ENCODE results near the gene AKR1B15.
"Not testable (repeated sequence)": the region's sequence is repeated elsewhere in the genome, so short reads cannot be mapped to it uniquely, and the experiment has no call there.

Gene AKR1B15

GRCh38 chr7:134533288-134533771 lies 15.6 kb upstream of the AKR1B15 start:
- DNase-seq, result no peak

GRCh38 chr7:134534633-134535032 lies 14.3 kb upstream of the AKR1B15 start:
- no peak for DNase-seq

- DNase-seq, result no peak
Observed at GRCh38 chr7:134535272-134535918, 13.5 kb upstream of the AKR1B15 start.

DNA sequence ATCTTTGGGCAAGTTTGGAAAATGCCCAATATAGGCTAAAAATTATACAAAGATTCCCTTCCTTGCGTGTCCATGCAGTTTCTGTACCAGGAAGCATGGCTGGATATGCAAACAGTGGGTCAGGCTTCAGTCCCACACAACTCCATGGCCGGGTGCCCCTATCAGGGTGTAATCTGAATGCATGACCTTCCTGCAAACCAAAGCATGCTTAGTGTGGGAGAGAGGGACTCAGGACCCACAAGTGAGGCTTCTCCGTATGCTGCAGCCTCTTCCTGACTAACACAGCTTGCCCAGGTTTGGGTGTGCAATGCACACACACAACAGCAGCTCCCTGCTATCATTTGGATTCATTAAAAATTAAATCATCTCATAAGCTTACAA lies 13.0 kb upstream of the AKR1B15 start:
- DNase-seq, result no peak

- DNase-seq, result not testable (repeated sequence)
Observed at GRCh38 chr7:134536558-134536957, 12.4 kb upstream of the AKR1B15 start.

DNA sequence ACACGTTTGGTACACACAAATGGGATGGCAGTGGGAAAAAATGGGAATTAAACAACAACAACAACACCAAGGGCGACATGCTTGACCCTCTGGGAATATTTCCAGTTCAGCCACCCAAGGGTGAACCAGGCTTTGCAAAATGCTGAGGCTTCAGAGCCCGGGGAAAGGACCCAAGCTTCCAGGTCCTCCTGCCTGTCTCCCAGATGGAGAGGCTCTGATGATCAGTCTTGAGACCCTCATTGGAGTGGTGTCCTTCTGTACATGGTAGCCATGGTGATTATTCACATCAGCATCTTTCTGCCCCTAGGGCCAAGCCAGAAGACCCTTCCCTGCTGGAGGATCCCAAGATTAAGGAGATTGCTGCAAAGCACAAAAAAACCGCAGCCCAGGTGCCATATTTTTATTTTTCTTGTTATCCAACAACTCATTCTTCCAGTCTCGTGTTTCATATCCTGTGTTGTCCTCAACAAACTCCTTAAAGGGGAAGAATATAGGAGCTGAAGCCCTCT lies 11.6 kb upstream of the AKR1B15 start:
- DNase-seq, result not testable (repeated sequence)

DNA sequence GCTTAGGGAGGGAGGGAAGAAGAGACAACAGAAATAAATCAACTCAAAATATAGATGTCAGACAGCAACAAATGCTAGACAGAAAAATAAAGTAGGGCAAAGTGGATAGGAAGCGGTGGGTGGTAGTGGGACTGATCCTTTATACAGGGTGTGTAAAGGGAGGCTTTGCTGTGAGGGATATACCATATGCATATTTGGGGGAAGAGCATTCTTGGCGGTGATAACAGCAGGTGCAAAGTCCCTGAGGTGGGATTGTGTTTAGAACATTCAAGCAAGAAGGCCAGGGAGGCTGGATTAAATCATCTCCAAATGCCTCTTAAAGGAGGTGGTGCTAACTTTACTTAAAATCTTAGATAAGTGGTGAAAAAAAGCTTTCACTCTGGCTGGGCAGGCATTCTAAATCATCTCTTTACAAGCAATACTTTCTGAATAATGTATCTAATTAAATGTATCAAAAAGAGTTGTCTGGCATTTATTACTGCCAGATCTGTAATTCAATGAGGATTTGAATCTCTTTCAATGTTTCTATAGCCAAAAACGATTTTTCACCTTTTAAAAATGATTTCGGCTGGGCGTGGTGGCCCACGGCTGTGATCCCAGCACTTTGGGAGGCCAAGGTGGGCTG lies 9.4 kb upstream of the AKR1B15 start:
- DNase-seq, result no peak

DNA sequence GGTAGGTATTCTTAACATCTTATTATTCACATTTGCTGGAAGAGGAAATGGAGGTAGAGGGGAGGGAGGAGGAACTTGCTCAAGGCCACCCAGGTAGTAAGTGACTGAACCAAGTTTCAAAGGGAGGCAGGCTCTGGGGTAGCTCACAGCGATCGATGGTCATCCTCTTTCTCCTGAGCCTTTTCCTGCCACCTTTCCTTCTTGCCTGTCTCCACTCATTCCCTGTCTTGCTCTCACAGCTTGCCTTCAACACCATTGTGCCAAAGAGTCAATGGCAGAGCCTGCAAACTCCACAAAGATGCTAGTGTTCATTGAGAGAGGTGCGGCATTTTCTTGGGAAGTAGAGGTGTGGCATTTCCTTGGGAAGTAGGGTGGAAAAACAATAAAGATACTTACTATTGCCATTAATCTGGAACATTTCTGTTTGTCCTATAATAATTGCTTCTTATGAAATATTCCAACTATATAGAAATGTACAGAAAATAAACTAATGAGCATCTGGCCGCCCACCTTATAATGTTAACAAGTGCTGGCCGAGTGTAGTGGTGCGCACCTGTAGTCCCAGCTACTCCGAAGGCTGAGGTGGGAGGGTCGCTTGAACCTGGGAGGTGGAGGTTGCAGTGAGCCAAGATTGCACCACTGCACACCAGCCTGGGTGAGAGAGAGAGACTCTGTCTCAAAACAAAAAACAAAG lies 7.3 kb upstream of the AKR1B15 start:
- DNase-seq, result not testable (repeated sequence)

- DNase-seq, result no peak
Observed at GRCh38 chr7:134542195-134542771, 6.6 kb upstream of the AKR1B15 start.

DNA sequence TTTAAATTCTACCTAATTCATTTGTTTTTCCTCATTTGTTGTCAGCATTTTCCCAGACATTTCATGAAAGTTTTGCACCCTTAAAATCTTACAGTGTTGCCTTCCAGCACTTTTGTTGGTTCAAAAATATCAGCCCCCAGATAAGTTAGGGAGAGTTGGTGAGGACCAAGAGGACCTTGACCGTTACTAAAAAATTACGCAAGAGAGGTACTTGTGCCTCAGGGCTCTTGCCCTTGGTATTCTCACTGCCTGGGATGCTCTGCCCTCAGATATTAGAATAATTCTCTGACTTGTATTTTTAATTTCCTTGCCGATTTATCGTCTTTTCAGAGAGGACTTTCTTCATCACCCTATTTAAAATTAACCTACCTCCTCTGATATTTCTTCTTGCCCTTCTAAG lies 3.5 kb upstream of the AKR1B15 start:
- DNase-seq, result no peak

- DNase-seq, result no peak
Observed at GRCh38 chr7:134545918-134546317, 3.0 kb upstream of the AKR1B15 start.

GRCh38 chr7:134546955-134547354 lies 2.0 kb upstream of the AKR1B15 start:
- DNase-seq, result peak; percentile 79

GRCh38 chr7:134547397-134548054 lies 1.4 kb upstream of the AKR1B15 start:
- peak; percentile 80 for DNase-seq

DNA sequence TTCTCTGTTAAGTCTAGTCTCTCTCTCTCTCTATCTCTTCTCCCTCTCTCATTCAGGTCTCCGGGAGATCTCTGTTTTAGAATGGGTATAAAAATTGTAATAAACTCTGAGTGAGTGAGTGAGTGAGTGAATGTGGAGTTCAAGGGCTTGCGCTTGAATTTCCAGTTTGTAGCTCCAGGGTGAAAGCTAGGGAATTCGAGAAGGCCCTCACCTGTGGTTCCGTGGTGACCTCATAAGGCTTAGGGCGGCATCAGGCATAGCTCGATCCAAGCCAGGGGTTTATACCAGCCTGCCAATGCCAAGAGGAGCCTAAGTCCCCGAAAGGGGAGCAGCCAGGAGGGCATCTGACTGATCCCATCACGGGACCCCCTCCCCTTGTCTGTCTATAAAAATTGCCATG lies 456 bp downstream of the AKR1B15 start:
- DNase-seq, result no peak

GRCh38 chr7:134552105-134552504 lies 3.2 kb downstream of the AKR1B15 start:
- DNase-seq, result no peak

DNA sequence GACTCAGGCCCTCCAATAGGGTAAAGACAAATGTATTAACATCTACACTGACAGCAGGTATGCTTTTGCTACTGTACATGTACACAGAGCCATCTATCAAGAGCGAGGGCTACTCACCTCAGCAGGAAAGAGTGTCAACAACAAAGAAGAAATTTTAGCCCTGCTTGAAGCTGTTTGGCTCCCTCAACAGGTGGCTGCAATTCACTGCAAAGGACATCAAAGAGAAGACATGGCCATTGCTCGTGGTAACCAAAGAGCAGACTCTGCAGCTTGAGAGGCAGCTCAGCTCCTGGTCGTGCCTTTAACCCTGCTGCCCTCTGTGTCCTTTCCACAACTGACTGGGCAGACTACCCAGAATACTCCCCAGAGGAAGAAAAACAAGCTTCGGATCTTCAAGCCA lies 5.1 kb downstream of the AKR1B15 start:
- no peak for DNase-seq

- no peak for DNase-seq
Observed at GRCh38 chr7:134554417-134554966, 5.6 kb downstream of the AKR1B15 start.

DNA sequence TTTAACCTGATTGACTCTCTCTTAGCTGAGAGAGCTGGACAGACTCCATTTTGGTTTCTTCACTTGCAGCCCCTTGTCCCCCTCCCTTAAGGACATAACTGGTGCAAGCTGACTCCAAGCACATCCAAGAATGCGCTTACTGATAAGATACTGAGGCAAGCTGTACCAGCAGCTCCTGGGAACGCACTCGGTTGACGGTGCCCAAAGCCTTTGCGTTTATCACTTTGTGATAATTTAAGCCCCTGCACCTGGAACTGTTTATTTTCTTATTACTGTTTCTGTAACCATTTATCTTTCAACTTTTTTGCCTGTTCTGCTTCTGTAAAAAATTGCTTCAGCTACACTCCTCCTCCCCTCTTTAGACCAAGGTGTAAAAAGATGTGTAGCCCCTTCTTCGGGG lies 8.5 kb downstream of the AKR1B15 start:
- DNase-seq, result no peak

- no peak for DNase-seq
Observed at GRCh38 chr7:134558370-134558769, 9.5 kb downstream of the AKR1B15 start.

GRCh38 chr7:134561616-134562015 lies 12.7 kb downstream of the AKR1B15 start:
- DNase-seq, result not testable (repeated sequence)

GRCh38 chr7:134562136-134562535 lies 13.2 kb downstream of the AKR1B15 start:
- DNase-seq, result no peak

DNA sequence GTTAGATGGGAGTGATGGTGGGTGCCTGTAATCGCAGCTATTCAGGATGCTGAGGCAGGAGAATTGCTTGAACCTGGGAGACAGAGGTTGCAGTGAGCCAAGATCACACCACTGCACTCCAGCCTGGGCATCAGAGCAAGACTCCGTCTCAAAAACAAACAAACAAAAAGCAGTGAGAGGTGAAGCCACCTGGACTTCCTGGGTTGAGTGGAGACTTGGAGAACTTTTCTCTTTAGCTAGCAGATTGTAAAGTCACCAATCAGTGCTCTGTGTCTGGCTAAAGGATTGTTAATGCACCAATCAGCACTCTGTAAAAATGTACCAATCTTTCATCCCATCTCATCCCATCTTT lies 14.5 kb downstream of the AKR1B15 start:
- not testable (repeated sequence) for DNase-seq

- no peak for DNase-seq
Observed at GRCh38 chr7:134565643-134566136, 16.8 kb downstream of the AKR1B15 start.
